HCT116 (cell line): ENCODE data around the gene LTB4R2. TPM values are rescaled to one million over a fixed set of nuclear protein-coding genes. Genes with fewer than 3 reads are reported as not detected.

Source experiments
- ATAC-seq: fragments of 200-7000 bp; cut with Tn5 transposase; 2 replicates; pipeline ENCODE4 v1.9.1; 2020; ENCODE audit warnings: mild to moderate bottlenecking, moderate library complexity
- BruUV-seq: library from RNA; stranded (reverse); fragments of 400-500 nt; replicated peaks from 2 replicates; lab custom pipeline; 2021; lab: Mats Ljungman, UMichigan
- CTCF ChIA-PET: fragments of 300-600 bp; sonication (Branson Sonifier 250); formaldehyde crosslinking; loops from one replicate; lab custom pipeline; 2021; ENCODE audit warnings: antibody characterized with exemption; lab: Charles Lee
- POLR2A ChIA-PET: fragments of 300-600, 350-600 bp; sonication (Branson Sonifier 250); formaldehyde crosslinking; loops from one replicate; lab custom pipeline; 2021; ENCODE audit warnings: antibody characterized with exemption; lab: Charles Lee
- RAD21 ChIA-PET, 2 experiments: fragments of 300-600 bp; sonication (Branson Sonifier 250); formaldehyde crosslinking; loops; one replicate each; lab custom pipeline; 2023; ENCODE audit warnings: low total read pairs in 2 of 2; ENCODE audit not compliant: uncharacterized antibody in 2 of 2, unreplicated experiment in 2 of 2, low non-redundant PET in 1 of 2; lab: Charles Lee
- DNase-seq: peaks from one replicate; pipeline ENCODE4 v3.0.0-alpha.2; 2010; ENCODE audit warnings: low read depth, low spot score
- H2AFZ ChIP-seq: fragments of 200-600 bp; shearing (Covaris generic), sonication (generic); 2 replicates; pipeline ENCODE4 v1.6.1; 2017; ENCODE audit warnings: low read depth, mixed run types, mixed read lengths, antibody characterized with exemption, low read length; ENCODE audit not compliant: poor library complexity, severe bottlenecking
- H3K27ac ChIP-seq: 2 replicates; pipeline ENCODE4 v1.5.1; 2012; ENCODE audit warnings: low read depth, low read length
- H3K27me3 ChIP-seq: fragments of 200-600 bp; sonication (generic); 2 replicates; pipeline ENCODE4 v1.6.1; 2016; ENCODE audit warnings: mixed run types, low read length, mixed read lengths; ENCODE audit not compliant: insufficient read depth
- H3K36me3 ChIP-seq, 2 experiments: fragments of 200-500 bp in 1 of 2; fragments of 200-600 bp in 1 of 2; sonication (Bioruptor generic) in 1 of 2; sonication (generic) in 1 of 2; 2 replicates each; pipeline versions ENCODE4 v1.5.1 to v1.6.1; 2014 to 2016; ENCODE audit warnings: low read length in 2 of 2, inconsistent platforms in 1 of 2, mixed read lengths in 1 of 2, mixed run types in 1 of 2; ENCODE audit not compliant: insufficient read depth in 2 of 2, control insufficient read depth in 1 of 2
- H3K4me1 ChIP-seq, 2 experiments: fragments of 200-600 bp in 1 of 2; sonication (generic) in 1 of 2; 2 replicates each; pipeline versions ENCODE4 v1.5.1 to v1.6.1; 2012 to 2017; ENCODE audit warnings: low read length in 2 of 2, inconsistent platforms in 1 of 2, mild to moderate bottlenecking in 1 of 2, mixed read lengths in 1 of 2, mixed run types in 1 of 2, moderate library complexity in 1 of 2; ENCODE audit not compliant: insufficient read depth in 2 of 2, control insufficient read depth in 1 of 2
- H3K4me2 ChIP-seq: fragments of 200-600 bp; sonication (generic); 2 replicates; pipeline ENCODE4 v1.6.1; 2017; ENCODE audit warnings: mixed run types, low read length, mixed read lengths
- H3K4me3 ChIP-seq, 2 experiments: fragments of 200-600 bp in 1 of 2; sonication (generic) in 1 of 2; replicated peaks in 1 of 2; 2 replicates each; pipeline ENCODE4 v1.5.1; 2011 to 2016; ENCODE audit warnings: low read length in 2 of 2, control low read depth in 1 of 2, low read depth in 1 of 2, mild to moderate bottlenecking in 1 of 2, mixed read lengths in 1 of 2, mixed run types in 1 of 2
- H3K79me2 ChIP-seq: fragments of 200-600 bp; sonication (generic); 2 replicates; pipeline ENCODE4 v1.6.1; 2017; ENCODE audit warnings: mild to moderate bottlenecking, mixed run types, low read length, moderate library complexity, mixed read lengths; ENCODE audit not compliant: insufficient read depth
- H3K9ac ChIP-seq: fragments of 200-600 bp; sonication (generic); 2 replicates; pipeline ENCODE4 v1.6.1; 2016; ENCODE audit warnings: low read length, mixed read lengths
- H3K9me2 ChIP-seq: fragments of 200-600 bp; sonication (generic), shearing (Covaris generic); 2 replicates; pipeline ENCODE4 v1.6.1; 2017; ENCODE audit warnings: mixed run types, mild to moderate bottlenecking, moderate library complexity; ENCODE audit not compliant: insufficient read depth
- H3K9me3 ChIP-seq, 2 experiments: fragments of 200-500 bp in 1 of 2; fragments of 200-600 bp in 1 of 2; sonication (Bioruptor generic) in 1 of 2; sonication (generic) in 1 of 2; 2 replicates each; pipeline ENCODE4 v1.6.1; 2014 to 2017; ENCODE audit warnings: low read length in 2 of 2, mixed read lengths in 2 of 2, inconsistent platforms in 1 of 2, low read depth in 1 of 2, mild to moderate bottlenecking in 1 of 2, mixed run types in 1 of 2, moderate library complexity in 1 of 2; ENCODE audit not compliant: control insufficient read depth in 1 of 2, insufficient read depth in 1 of 2
- H4K20me1 ChIP-seq: fragments of 200-600 bp; sonication (generic), shearing (Covaris generic); 2 replicates; pipeline ENCODE4 v1.6.1; 2017; ENCODE audit warnings: mixed run types, mild to moderate bottlenecking, moderate library complexity; ENCODE audit not compliant: insufficient read depth
- CBX3 ChIP-seq: IDR thresholded peaks from 2 replicates; pipeline ENCODE4 v1.6.1; 2012; ENCODE audit warnings: low read depth
- EGR1 ChIP-seq: IDR thresholded peaks from 2 replicates; pipeline ENCODE4 v1.6.1; 2012; ENCODE audit warnings: low read depth
- ELF1 ChIP-seq: IDR thresholded peaks from 2 replicates; pipeline ENCODE4 v1.6.1; 2012; ENCODE audit warnings: low read depth, borderline replicate concordance
- EZH2 ChIP-seq: fragments of 200-600 bp; sonication (generic); IDR thresholded peaks from 2 replicates; pipeline ENCODE4 v1.6.1; 2017; ENCODE audit warnings: antibody characterized with exemption, mixed run types
- EZH2phosphoT487 ChIP-seq: fragments of 200-600 bp; IDR thresholded peaks from 2 replicates; pipeline ENCODE4 v1.6.1; 2018; ENCODE audit warnings: antibody characterized with exemption, borderline replicate concordance
- FOSL1 ChIP-seq: IDR thresholded peaks from 2 replicates; pipeline ENCODE4 v1.6.1; 2012; ENCODE audit warnings: low read depth
- JUND ChIP-seq: IDR thresholded peaks from 2 replicates; pipeline ENCODE4 v1.6.1; 2012
- POLR2A ChIP-seq: IDR thresholded peaks from 2 replicates; pipeline ENCODE4 v1.7.0; 2011; ENCODE audit warnings: borderline replicate concordance; ENCODE audit not compliant: insufficient read depth, insufficient read length; ENCODE audit errors: extremely low read depth
- POLR2AphosphoS5 ChIP-seq: IDR thresholded peaks from 2 replicates; pipeline ENCODE4 v1.6.1; 2011; ENCODE audit warnings: mild to moderate bottlenecking, low read depth, low read length, moderate library complexity
- RAD21 ChIP-seq: IDR thresholded peaks from 2 replicates; pipeline ENCODE4 v1.6.1; 2012; ENCODE audit warnings: low read depth, mild to moderate bottlenecking
- SIN3A ChIP-seq: IDR thresholded peaks from 2 replicates; pipeline ENCODE4 v1.6.1; 2012; ENCODE audit warnings: low read depth
- SP1 ChIP-seq: IDR thresholded peaks from 2 replicates; pipeline ENCODE4 v1.6.1; 2012; ENCODE audit warnings: low read depth
- SRF ChIP-seq: IDR thresholded peaks from 2 replicates; pipeline ENCODE4 v1.6.1; 2012; ENCODE audit warnings: low read depth
- TCF7L2 ChIP-seq: IDR thresholded peaks from 2 replicates; pipeline ENCODE4 v1.7.0; 2011; ENCODE audit warnings: borderline replicate concordance, inconsistent platforms; ENCODE audit not compliant: insufficient read depth, insufficient read length; ENCODE audit errors: extremely low read depth
- YY1 ChIP-seq: IDR thresholded peaks from 2 replicates; pipeline ENCODE4 v1.6.1; 2011; ENCODE audit warnings: low read length, low read depth, moderate library complexity, mild to moderate bottlenecking; ENCODE audit not compliant: insufficient replicate concordance; ENCODE audit errors: extremely low read depth
- ZNF274 ChIP-seq: fragments of 200-500 bp; sonication (Bioruptor generic); IDR thresholded peaks from 2 replicates; pipeline ENCODE4 v1.6.1; 2014; ENCODE audit warnings: mild to moderate bottlenecking, low read depth, low read length, inconsistent platforms
- intact Hi-C: fragments of 100-400 bp; cut with micrococcal nuclease; formaldehyde crosslinking; loops from 2 replicates; pipeline ENCODE4 v1.10.0; 2022
- total RNA-seq: library from RNA; stranded (reverse); gene quantifications from one replicate; pipeline ENCODE4 v1.2.1, GENCODE V29; 2021; ENCODE audit not compliant: unreplicated experiment
- TF ChIP-seq, protein P1 (sequence below): IDR thresholded peaks from 2 replicates; pipeline ENCODE4 v1.6.1; 2011; ENCODE audit warnings: mild to moderate bottlenecking, low read length, moderate library complexity; ENCODE audit not compliant: insufficient replicate concordance; ENCODE audit errors: extremely low read depth
- TF ChIP-seq, protein P2 (sequence below): IDR thresholded peaks from 2 replicates; pipeline ENCODE4 v1.6.1; 2012; ENCODE audit warnings: low read depth
- TF ChIP-seq, protein P3 (sequence below), 3 experiments: fragments of 200-600 bp in 1 of 3; sonication (generic) in 1 of 3; IDR thresholded peaks in 2 of 3; conservative IDR thresholded peaks in 1 of 3; 2 replicates each; pipeline ENCODE4 v1.5.1; 2012 to 2017; ENCODE audit warnings: low read depth in 2 of 3, low read length in 2 of 3, antibody characterized with exemption in 1 of 3, borderline replicate concordance in 1 of 3, control low read depth in 1 of 3, mild to moderate bottlenecking in 1 of 3, mixed read lengths in 1 of 3, mixed run types in 1 of 3, moderate library complexity in 1 of 3; ENCODE audit not compliant: insufficient read depth in 1 of 3

The LTB4R2 gene
- total RNA-seq, 1 experiment from 2014 or later: 15.4 TPM

DNA sequence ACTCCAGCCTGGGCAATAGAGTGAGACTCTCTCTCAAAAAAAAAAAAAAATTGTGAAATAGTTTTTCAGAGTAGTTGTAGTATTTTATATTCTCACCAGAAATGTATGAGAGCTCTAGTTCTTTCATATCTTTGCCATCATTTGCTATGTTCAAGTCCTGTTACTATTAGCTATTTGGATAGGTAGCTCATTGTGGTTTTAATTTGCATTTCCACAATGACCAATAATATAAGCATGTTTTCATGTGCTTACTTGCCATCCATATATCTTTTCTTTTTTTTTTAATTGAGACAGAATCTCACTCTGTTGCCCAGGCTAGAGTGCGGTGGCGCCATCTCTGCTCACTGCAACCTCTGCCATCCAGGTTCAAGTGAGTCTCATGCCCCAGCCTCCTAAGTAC is 38.2 kb downstream of the LTB4R2 start:
- Histone ChIP-seq H3K79me2 (no peaks in the 10 kb centered on the region), H3K36me3 (no peaks in the 10 kb centered on the region), H4K20me1 (no peaks in the 10 kb centered on the region), H2AFZ (no peak overlapping the region), H3K9me3 (no peaks in the 10 kb centered on the region), H3K9me2 (no peaks in the 10 kb centered on the region), H3K4me1 (peaks cover 0 to 5% of the 10 kb centered on the region in 2 experiments; a peak in 1 of 4 replicates)
- ATAC-seq (no peak), DNase-seq (no peak)
- CTCF ChIA-PET: interaction anchor here (0.7 to 0.9 kb wide), 3 partner anchors 14 to 83 kb away, joined by 3 to 5 read pairs (median 3); no protein-coding TSS in a partner anchor
- intact Hi-C loops: no loop called here
- RAD21 ChIA-PET: no interaction called here
- TF ChIP-seq FOSL1 (no peak), POLR2A (no peak), EZH2phosphoT487 (no peak), SRF (no peak), ELF1 (no peak), JUND (no peak), SIN3A (no peak), EGR1 (no peak), ZNF274 (no peak), RAD21 (no peak), YY1 (no peak), TCF7L2 (no peak), POLR2AphosphoS5 (no peak), EZH2 (no peak), CBX3 (no peak), SP1 (no peak)
- TF ChIP-seq, protein P1, sequence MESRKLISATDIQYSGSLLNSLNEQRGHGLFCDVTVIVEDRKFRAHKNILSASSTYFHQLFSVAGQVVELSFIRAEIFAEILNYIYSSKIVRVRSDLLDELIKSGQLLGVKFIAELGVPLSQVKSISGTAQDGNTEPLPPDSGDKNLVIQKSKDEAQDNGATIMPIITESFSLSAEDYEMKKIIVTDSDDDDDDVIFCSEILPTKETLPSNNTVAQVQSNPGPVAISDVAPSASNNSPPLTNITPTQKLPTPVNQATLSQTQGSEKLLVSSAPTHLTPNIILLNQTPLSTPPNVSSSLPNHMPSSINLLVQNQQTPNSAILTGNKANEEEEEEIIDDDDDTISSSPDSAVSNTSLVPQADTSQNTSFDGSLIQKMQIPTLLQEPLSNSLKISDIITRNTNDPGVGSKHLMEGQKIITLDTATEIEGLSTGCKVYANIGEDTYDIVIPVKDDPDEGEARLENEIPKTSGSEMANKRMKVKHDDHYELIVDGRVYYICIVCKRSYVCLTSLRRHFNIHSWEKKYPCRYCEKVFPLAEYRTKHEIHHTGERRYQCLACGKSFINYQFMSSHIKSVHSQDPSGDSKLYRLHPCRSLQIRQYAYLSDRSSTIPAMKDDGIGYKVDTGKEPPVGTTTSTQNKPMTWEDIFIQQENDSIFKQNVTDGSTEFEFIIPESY: no peak
- TF ChIP-seq, protein P2, sequence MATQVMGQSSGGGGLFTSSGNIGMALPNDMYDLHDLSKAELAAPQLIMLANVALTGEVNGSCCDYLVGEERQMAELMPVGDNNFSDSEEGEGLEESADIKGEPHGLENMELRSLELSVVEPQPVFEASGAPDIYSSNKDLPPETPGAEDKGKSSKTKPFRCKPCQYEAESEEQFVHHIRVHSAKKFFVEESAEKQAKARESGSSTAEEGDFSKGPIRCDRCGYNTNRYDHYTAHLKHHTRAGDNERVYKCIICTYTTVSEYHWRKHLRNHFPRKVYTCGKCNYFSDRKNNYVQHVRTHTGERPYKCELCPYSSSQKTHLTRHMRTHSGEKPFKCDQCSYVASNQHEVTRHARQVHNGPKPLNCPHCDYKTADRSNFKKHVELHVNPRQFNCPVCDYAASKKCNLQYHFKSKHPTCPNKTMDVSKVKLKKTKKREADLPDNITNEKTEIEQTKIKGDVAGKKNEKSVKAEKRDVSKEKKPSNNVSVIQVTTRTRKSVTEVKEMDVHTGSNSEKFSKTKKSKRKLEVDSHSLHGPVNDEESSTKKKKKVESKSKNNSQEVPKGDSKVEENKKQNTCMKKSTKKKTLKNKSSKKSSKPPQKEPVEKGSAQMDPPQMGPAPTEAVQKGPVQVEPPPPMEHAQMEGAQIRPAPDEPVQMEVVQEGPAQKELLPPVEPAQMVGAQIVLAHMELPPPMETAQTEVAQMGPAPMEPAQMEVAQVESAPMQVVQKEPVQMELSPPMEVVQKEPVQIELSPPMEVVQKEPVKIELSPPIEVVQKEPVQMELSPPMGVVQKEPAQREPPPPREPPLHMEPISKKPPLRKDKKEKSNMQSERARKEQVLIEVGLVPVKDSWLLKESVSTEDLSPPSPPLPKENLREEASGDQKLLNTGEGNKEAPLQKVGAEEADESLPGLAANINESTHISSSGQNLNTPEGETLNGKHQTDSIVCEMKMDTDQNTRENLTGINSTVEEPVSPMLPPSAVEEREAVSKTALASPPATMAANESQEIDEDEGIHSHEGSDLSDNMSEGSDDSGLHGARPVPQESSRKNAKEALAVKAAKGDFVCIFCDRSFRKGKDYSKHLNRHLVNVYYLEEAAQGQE: no peak
- TF ChIP-seq, protein P3, sequence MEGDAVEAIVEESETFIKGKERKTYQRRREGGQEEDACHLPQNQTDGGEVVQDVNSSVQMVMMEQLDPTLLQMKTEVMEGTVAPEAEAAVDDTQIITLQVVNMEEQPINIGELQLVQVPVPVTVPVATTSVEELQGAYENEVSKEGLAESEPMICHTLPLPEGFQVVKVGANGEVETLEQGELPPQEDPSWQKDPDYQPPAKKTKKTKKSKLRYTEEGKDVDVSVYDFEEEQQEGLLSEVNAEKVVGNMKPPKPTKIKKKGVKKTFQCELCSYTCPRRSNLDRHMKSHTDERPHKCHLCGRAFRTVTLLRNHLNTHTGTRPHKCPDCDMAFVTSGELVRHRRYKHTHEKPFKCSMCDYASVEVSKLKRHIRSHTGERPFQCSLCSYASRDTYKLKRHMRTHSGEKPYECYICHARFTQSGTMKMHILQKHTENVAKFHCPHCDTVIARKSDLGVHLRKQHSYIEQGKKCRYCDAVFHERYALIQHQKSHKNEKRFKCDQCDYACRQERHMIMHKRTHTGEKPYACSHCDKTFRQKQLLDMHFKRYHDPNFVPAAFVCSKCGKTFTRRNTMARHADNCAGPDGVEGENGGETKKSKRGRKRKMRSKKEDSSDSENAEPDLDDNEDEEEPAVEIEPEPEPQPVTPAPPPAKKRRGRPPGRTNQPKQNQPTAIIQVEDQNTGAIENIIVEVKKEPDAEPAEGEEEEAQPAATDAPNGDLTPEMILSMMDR (IDR thresholded peaks at IDR 0.05 in 2 of 3, conservative IDR thresholded peaks at IDR 0.05 in 1 of 3; ENCODE audit: borderline replicate concordance in 1 of 3, insufficient read depth in 1 of 3, low read depth in 2 of 3, low read length in 2 of 3): no peak
- TF ChIP-seq, all 23 proteins: peak for 0
- H3K4me3 ChIP-seq: no peak overlapping the region
- POLR2A ChIA-PET: no interaction called here
- H3K4me2 ChIP-seq: no peak overlapping the region
- no peaks in the 10 kb centered on the region for H3K27me3 ChIP-seq
- H3K27ac ChIP-seq: no peak overlapping the region
- no peak overlapping the region for H3K9ac ChIP-seq
- BruUV-seq: no TSS peak
